Germinal center (tissue), 1 donor: ENCODE results near the gene COL4A6.

Experiments used
- DNase-seq: peaks from one replicate; pipeline ENCODE4 v3.0.0; 2012; ENCODE audit warnings: mixed read lengths, low spot score

COL4A6 gene

GRCh38 chrX:108331126-108331909 is 106.9 kb downstream of the COL4A6 start:
- DNase-seq, result no peak

- DNase-seq, result no peak
Measured at GRCh38 chrX:108323751-108324150, 114.5 kb downstream of the COL4A6 start.

DNA sequence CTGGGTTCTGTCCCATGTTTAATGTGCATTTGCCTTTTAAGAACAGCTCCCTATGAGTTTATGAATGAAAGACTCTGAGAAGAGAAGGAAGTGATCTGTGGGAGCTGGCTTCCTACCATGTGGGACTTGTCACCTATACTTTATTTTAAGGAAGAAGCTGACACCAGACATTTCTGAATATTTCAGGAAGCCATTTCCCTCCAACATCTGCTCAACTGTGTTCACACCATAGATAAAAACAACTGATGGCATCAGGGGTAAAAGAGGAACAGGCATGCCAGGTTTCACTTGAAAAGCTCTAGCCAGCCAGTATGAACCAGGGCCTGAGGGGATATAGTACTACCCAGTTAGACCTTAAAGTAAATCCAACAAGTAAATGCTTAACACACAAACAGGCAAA is 116.0 kb downstream of the COL4A6 start:
- DNase-seq, result no peak

- no peak for DNase-seq
Measured at GRCh38 chrX:108316456-108316855, 121.8 kb downstream of the COL4A6 start.

DNA sequence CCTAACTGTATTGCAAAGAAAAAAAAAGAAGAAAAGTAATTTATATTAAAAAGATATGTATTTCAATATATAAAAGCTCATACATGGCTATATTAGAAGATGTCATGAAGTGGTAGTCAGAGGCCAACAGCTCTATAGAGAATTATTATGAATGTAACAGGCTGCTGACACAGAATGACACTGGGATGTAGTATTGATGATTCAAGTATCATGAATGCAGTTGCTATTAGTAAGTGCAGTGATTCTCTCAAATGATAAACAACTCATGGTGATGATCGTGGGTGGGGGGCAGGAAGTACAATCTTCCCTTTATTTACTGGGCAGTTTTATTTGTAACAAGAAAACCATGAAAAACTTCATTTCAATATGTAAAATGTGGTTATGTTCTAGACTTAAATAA is 124.6 kb downstream of the COL4A6 start:
- DNase-seq, result no peak

GRCh38 chrX:108312957-108313356 is 125.3 kb downstream of the COL4A6 start:
- no peak for DNase-seq

GRCh38 chrX:108312011-108312410 is 126.2 kb downstream of the COL4A6 start:
- no peak for DNase-seq

- no peak for DNase-seq
Measured at GRCh38 chrX:108310506-108310905, 127.7 kb downstream of the COL4A6 start.

GRCh38 chrX:108309144-108309543 is 129.1 kb downstream of the COL4A6 start:
- no peak for DNase-seq

DNA sequence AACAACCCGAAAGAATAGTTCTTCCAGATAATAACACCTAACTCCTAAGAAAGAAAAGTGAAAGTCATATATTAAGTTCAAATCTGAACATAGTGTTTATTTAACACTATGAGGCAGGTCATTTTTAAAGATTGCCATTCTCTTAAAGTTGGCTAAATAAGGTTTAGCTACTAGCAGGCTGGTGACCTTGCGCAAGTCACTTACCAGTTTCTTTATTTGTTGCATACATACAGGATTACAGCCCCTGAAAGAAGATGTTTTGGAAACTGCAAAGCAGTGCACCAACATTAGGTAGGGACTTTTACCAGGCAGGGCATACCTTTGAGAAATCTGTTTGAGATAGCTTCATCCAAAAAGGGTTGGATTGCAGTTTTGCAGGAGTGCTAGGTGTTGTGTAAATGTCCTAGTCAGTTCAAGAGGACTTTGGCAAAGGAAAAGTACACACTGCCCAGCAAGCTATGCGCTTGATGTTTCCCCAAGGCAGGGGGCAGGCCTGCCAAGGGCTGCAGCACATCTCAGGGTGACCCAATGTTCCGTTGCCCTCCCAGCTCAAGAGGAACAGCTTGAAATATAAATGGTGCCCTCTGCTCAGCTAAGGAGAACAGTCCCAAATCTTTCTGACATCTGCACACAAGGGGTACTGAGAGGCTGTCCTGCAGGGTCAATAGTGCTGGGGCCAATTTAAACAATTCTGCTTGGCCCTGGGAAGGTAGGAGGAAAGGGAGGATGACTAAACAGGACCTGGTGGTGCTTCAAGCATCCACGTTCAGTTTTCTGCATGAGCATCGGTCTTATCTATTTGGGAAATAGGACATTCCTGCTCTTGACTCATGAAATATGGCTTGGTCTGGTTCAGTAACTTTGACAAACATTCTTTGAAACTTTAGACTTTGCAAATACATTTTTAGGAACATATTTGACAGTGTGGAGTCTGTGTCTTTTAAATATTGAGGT is 130.8 kb downstream of the COL4A6 start:
- no peak for DNase-seq

DNA sequence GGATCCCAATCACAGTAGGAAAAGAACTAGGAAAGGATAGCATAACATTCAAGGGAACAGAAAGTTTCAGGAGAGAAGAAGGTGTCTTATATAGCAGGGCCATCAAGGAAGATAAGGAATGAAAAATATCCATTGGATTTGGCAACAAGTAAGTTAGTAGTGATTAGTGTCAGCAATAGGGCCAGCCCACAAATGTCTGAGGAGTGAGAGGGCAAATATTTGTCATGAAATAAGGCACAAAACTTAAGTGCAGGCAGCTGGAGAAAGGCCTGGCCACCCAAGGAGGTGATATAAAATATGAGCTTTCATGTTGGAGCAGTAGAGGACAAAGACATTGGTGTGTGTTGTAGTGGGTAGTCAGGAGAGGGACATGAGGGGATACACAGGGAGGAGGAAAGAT is 132.1 kb downstream of the COL4A6 start:
- no peak for DNase-seq

DNA sequence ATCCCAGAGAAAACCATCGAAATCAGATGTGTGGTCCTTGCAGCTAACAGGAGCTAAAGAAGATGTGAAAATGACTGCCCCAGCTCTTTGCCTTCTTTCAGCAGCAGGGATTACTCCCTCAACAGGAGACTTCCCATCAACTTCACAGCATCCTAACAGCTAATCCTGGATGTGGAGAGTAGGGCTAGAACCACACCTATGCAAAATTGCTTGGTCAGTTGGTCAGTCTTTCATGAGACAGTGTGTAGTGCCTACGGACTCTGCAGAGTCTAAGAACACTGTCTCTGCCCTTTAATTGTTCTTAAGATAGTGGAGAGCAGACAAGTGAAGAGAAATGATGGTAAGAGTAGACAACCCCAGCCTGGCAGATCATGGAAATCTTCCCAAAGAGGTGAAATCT is 133.5 kb downstream of the COL4A6 start:
- no peak for DNase-seq

- DNase-seq, result no peak
Measured at GRCh38 chrX:108304210-108304609, 134.0 kb downstream of the COL4A6 start.

GRCh38 chrX:108303682-108304081 is 134.5 kb downstream of the COL4A6 start:
- DNase-seq, result no peak

GRCh38 chrX:108299704-108300103 is 138.5 kb downstream of the COL4A6 start:
- DNase-seq, result no peak

- no peak for DNase-seq
Measured at GRCh38 chrX:108299101-108299591, 139.1 kb downstream of the COL4A6 start.

DNA sequence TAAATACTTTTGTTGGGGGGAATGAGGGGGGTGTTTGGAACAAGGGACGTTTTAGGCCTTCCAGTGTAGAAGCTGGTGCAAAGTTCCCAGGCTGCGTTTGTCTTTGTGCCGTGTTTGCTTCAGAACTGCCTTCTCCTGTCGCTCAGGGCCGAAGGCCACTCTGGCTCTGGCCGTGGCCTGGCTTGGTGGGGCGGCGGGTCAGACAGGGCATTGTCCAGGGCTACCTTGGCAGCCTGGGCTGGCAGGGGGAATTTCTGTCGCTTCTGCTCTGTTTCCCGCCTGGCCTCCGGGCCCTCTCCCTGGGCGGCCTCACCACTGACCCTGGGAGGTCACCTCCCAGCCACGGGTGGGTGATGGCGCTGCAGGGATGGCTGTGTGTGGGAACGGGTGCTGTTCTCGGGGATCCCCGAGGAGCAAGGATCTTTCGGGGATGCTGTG is 140.0 kb downstream of the COL4A6 start:
- DNase-seq, result no peak

DNA sequence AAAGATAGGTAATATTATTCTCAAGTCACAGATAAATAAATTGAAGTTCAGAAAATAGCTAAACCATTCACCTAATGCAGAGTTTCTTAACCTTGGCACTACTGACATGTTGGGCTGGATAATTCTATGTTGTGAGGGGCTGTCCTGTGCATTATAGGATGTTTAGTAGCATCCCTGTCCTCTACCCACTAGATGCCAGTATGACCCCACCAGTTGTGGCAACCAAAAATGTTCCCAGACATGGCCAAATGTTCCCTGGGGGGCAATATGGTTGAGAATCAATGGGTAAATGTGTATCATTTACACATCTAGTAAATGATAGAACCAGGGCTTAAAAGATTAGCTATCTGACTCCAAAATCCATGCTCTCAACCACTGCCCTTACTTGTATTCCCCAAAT is 140.9 kb downstream of the COL4A6 start:
- no peak for DNase-seq

GRCh38 chrX:108292053-108292452 is 146.2 kb downstream of the COL4A6 start:
- no peak for DNase-seq

- DNase-seq, result no peak
Measured at GRCh38 chrX:108285918-108286317, 152.3 kb downstream of the COL4A6 start.

GRCh38 chrX:108285356-108285755 is 152.9 kb downstream of the COL4A6 start:
- no peak for DNase-seq

- no peak for DNase-seq
Measured at GRCh38 chrX:108275732-108276131, 162.5 kb downstream of the COL4A6 start.

DNA sequence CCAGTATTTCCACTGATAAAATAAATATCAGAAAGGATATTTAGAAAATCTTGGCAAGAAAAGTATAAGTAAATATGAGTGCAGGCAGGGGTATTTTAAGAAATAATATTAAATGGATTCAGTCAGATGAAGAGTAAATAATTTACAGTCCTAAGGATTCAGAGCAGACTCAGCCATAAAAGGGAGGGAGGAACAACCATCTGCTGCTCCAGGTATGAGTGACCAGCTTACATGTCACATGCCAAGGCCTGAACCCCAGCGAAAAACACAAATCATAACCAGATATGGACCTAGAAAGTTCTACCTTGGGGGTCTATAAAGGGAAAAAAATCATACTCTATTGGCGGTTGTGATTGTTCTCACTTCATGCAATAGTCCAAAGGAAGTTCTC is 166.8 kb downstream of the COL4A6 start:
- DNase-seq, result no peak
